SK-N-SH (cell line): Measurements from ENCODE around the gene EPB41L1. TPM values are rescaled to one million over a fixed set of nuclear protein-coding genes. Genes with fewer than 3 reads are reported as not detected.

Source experiments
- CTCF ChIA-PET: fragments of 300-600, 350-600 bp; formaldehyde crosslinking; extraction: SDS; loops from one replicate; lab custom pipeline; 2021; lab: Yijun Ruan, JAX
- POLR2A ChIA-PET: fragments of 350-600 bp; sonication (Branson Sonifier 250); formaldehyde crosslinking; extraction: SDS; loops from one replicate; lab custom pipeline; 2020; ENCODE audit warnings: antibody characterized with exemption, inconsistent platforms; lab: Yijun Ruan, JAX
- DNase-seq: peaks from one replicate; pipeline ENCODE4 v3.0.0; 2012
- H2AFZ ChIP-seq: fragments of 200-600 bp; sonication (generic); 2 replicates; pipeline ENCODE4 v1.8.1; 2016; ENCODE audit warnings: antibody characterized with exemption, mild to moderate bottlenecking, low read depth
- H3F3A ChIP-seq: fragments of 200-600 bp; sonication (generic); replicated peaks from 2 replicates; pipeline ENCODE3; 2016; ENCODE audit warnings: antibody characterized with exemption, mild to moderate bottlenecking; ENCODE audit not compliant: insufficient read depth
- H3K27ac ChIP-seq, 2 experiments: fragments of 200-500 bp in 1 of 2; fragments of 200-600 bp in 1 of 2; sonication (Bioruptor generic) in 1 of 2; sonication (generic), shearing (Covaris generic) in 1 of 2; 2 replicates each; pipeline versions ENCODE4 v1.5.1 to v1.6.1; 2014 to 2016; ENCODE audit warnings: low read depth in 2 of 2, inconsistent platforms in 1 of 2, low read length in 1 of 2, mild to moderate bottlenecking in 1 of 2, mixed read lengths in 1 of 2
- H3K27me3 ChIP-seq: fragments of 200-600 bp; sonication (generic), shearing (Covaris generic); 2 replicates; pipeline ENCODE4 v1.6.1; 2016; ENCODE audit warnings: mixed run types; ENCODE audit not compliant: insufficient read depth
- H3K36me3 ChIP-seq, 2 experiments: fragments of 200-500 bp in 1 of 2; fragments of 200-600 bp in 1 of 2; sonication (Bioruptor generic) in 1 of 2; sonication (generic) in 1 of 2; replicated peaks in 1 of 2; 2 replicates each; pipeline versions ENCODE3 to v1.5.1; 2014 to 2016; ENCODE audit warnings: low read length in 1 of 2, mild to moderate bottlenecking in 1 of 2; ENCODE audit not compliant: insufficient read depth in 2 of 2, control insufficient read depth in 1 of 2
- H3K4me1 ChIP-seq, 2 experiments: fragments of 200-500 bp in 1 of 2; fragments of 200-600 bp in 1 of 2; sonication (Bioruptor generic) in 1 of 2; sonication (generic), shearing (Covaris generic) in 1 of 2; 2 replicates each; pipeline versions ENCODE4 v1.5.1 to v1.6.1; 2014 to 2016; ENCODE audit warnings: low read depth in 1 of 2, low read length in 1 of 2, mixed run types in 1 of 2; ENCODE audit not compliant: insufficient read depth in 2 of 2, control insufficient read depth in 1 of 2
- H3K4me2 ChIP-seq: fragments of 200-600 bp; sonication (generic), shearing (Covaris generic); 2 replicates; pipeline ENCODE4 v1.6.1; 2017; ENCODE audit warnings: mixed run types
- H3K4me3 ChIP-seq, 2 experiments: fragments of 200-500 bp in 1 of 2; fragments of 200-600 bp in 1 of 2; sonication (Bioruptor generic) in 1 of 2; sonication (generic), shearing (Covaris generic) in 1 of 2; 2 replicates each; pipeline versions ENCODE4 v1.5.1 to v1.8.1; 2014 to 2016; ENCODE audit warnings: low read depth in 2 of 2, inconsistent platforms in 1 of 2, low read length in 1 of 2, mild to moderate bottlenecking in 1 of 2, mixed read lengths in 1 of 2, moderate library complexity in 1 of 2
- H3K79me2 ChIP-seq: fragments of 200-600 bp; sonication (generic); 2 replicates; pipeline ENCODE4 v1.8.1; 2017; ENCODE audit warnings: mild to moderate bottlenecking; ENCODE audit not compliant: insufficient read depth
- H3K9ac ChIP-seq: fragments of 200-600 bp; sonication (generic); 2 replicates; pipeline ENCODE4 v1.6.1; 2017; ENCODE audit warnings: mixed run types
- H3K9me2 ChIP-seq: fragments of 200-600 bp; sonication (generic); 2 replicates; pipeline ENCODE4 v1.6.1; 2017; ENCODE audit warnings: mixed run types
- H3K9me3 ChIP-seq: fragments of 200-600 bp; sonication (generic); 2 replicates; pipeline ENCODE4 v1.6.1; 2017; ENCODE audit warnings: mixed run types, mild to moderate bottlenecking, moderate library complexity
- H4K20me1 ChIP-seq: fragments of 200-600 bp; sonication (generic); 2 replicates; pipeline ENCODE4 v1.6.1; 2017; ENCODE audit warnings: mild to moderate bottlenecking, mixed run types; ENCODE audit not compliant: insufficient read depth
- CHD2 ChIP-seq: fragments of 150-350 bp; IDR thresholded peaks from 2 replicates; pipeline ENCODE4 v1.6.1; 2018; ENCODE audit warnings: low read length; ENCODE audit not compliant: partially characterized antibody
- ELF1 ChIP-seq: IDR thresholded peaks from 2 replicates; pipeline ENCODE4 v1.4.0; 2012
- EZH2phosphoT487 ChIP-seq: fragments of 200-600 bp; sonication (generic); IDR thresholded peaks from 2 replicates; pipeline ENCODE4 v1.6.1; 2017; ENCODE audit warnings: low read depth, mixed run types, mild to moderate bottlenecking, antibody characterized with exemption, moderate library complexity, borderline replicate concordance
- FOXJ3 ChIP-seq: sonication (generic); formaldehyde crosslinking; IDR thresholded peaks from 2 replicates; pipeline ENCODE4 v1.5.1; 2020; ENCODE audit warnings: mild to moderate bottlenecking, missing genetic modification reagents
- FOXM1 ChIP-seq: IDR thresholded peaks from 2 replicates; pipeline ENCODE4 v1.4.0; 2012; ENCODE audit warnings: low read depth, mild to moderate bottlenecking
- GABPA ChIP-seq: IDR thresholded peaks from 2 replicates; pipeline ENCODE4 v1.4.0; 2012; ENCODE audit warnings: low read depth, mild to moderate bottlenecking
- GATA2 ChIP-seq: sonication (generic); formaldehyde crosslinking; IDR thresholded peaks from 2 replicates; pipeline ENCODE4 v1.5.0; 2020; ENCODE audit warnings: mild to moderate bottlenecking, missing genetic modification reagents
- MEF2A ChIP-seq: IDR thresholded peaks from 2 replicates; pipeline ENCODE4 v1.4.0; 2012; ENCODE audit warnings: low read depth, borderline replicate concordance
- MXI1 ChIP-seq: IDR thresholded peaks from 2 replicates; pipeline ENCODE4 v1.6.1; 2012; ENCODE audit warnings: mild to moderate bottlenecking, low read depth, low read length, improper control_type of control experiment
- POLR2AphosphoS5 ChIP-seq: IDR thresholded peaks from 2 replicates; pipeline ENCODE4 v1.6.1; 2012; ENCODE audit warnings: low read depth, low read length
- RCOR1 ChIP-seq: fragments of 150-350 bp; IDR thresholded peaks from 2 replicates; pipeline ENCODE4 v1.6.1; 2017; ENCODE audit warnings: antibody characterized with exemption, low read length
- RFX5 ChIP-seq: IDR thresholded peaks from 2 replicates; pipeline ENCODE4 v1.6.1; 2012; ENCODE audit warnings: mild to moderate bottlenecking, improper control_type of control experiment, low read length
- RXRA ChIP-seq: IDR thresholded peaks from 2 replicates; pipeline ENCODE4 v1.4.0; 2012; ENCODE audit warnings: low read depth, mild to moderate bottlenecking, borderline replicate concordance
- WGBS: methylation state at CpG from one replicate; pipeline ENCODE4 v1.1.6; 2017; ENCODE audit warnings: low lambda C conversion rate; 5-methylcytosine and 5-hydroxymethylcytosine counted together
- polyA plus RNA-seq, 3 experiments: library from polyadenylated mRNA; depleted of rRNA; stranded (reverse); fragments of >200 nt; gene quantifications; 2 replicates each; pipeline ENCODE4 v1.2.3, GENCODE V29; 2012
- TF ChIP-seq, protein P1 (sequence below): IDR thresholded peaks from 2 replicates; pipeline ENCODE4 v1.6.1; 2012; ENCODE audit warnings: mild to moderate bottlenecking, low read depth, low read length, moderate library complexity
- TF ChIP-seq, protein P2 (sequence below): fragments of 150-350 bp; IDR thresholded peaks from 2 replicates; pipeline ENCODE4 v1.6.1; 2017; ENCODE audit warnings: antibody characterized with exemption, low read length, low read depth, borderline replicate concordance
- TF ChIP-seq, protein P3 (sequence below): fragments of 150-350 bp; IDR thresholded peaks from 2 replicates; pipeline ENCODE4 v1.6.1; 2016; ENCODE audit warnings: mild to moderate bottlenecking, low read depth, low read length
- TF ChIP-seq, protein P4 (sequence below): IDR thresholded peaks from 2 replicates; pipeline ENCODE4 v1.4.0; 2012; ENCODE audit warnings: low read depth, borderline replicate concordance
- TF ChIP-seq, protein P5 (sequence below): fragments of 200-600 bp; sonication (generic); IDR thresholded peaks from 2 replicates; pipeline ENCODE4 v1.6.1; 2017; ENCODE audit warnings: antibody characterized with exemption, mild to moderate bottlenecking, moderate library complexity

EPB41L1 gene
- polyA plus RNA-seq, 1 of the 3 experiments (the other 2 are of a cell fraction) = 26.1 TPM

DNA sequence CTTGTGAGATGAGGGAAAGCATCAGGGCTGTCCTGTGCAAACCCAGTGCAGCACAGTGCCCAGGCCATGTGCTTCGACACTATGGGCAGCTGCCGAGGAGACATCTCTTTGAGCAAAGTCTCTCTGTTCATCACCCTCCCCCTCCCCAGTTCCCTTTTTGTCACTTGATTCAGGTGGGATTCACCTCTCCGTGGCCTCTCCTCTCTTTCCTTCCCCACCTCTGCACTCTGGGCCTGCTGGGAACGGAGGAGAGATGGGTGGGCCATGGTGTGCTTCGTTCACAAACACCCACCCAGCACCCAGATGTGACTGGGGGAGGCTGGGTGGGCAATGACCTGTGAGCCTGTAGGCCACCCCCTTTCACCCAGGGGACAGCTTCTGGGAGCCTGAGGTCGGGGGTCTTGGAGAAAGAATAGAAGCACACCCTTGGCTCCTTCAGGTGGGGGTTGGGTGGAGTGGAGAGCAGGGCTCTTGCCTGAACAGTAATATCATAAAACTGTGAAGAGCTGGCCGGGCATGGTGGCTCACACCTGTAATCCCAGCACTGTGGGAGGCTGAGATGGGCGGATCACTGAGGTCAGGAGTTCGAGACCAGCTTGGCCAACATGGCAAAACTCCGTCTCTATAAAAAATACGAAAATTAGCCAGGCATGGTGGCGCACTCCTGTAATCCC is 118.1 kb downstream of the EPB41L1 start:
- H3K9me2 ChIP-seq = no peaks in the 10 kb centered on the region
- H3F3A ChIP-seq = no peaks in the 10 kb centered on the region
- H3K9ac ChIP-seq = no peak overlapping the region
- H3K4me2 ChIP-seq = no peak overlapping the region
- ChIA-PET CTCF (interaction anchor here (1.0 to 11.3 kb wide), 13 partner anchors 13 to 170 kb away, joined by 3 to 94 read pairs (median 5); no protein-coding TSS in a partner anchor), POLR2A (no interaction called here)
- H2AFZ ChIP-seq = no peak overlapping the region
- DNase-seq = no peak
- peaks cover 0 to 23% of the 10 kb centered on the region in 2 experiments; a peak in 1 of 4 replicates for H3K4me1 ChIP-seq
- no peak for TF ChIP-seq RFX5
- no peak for TF ChIP-seq GATA2
- no peak for TF ChIP-seq ELF1
- no peak for TF ChIP-seq FOXM1
- TF ChIP-seq MXI1 = no peak
- no peak for TF ChIP-seq MEF2A
- no peak for TF ChIP-seq RXRA
- TF ChIP-seq POLR2AphosphoS5 = no peak
- TF ChIP-seq, protein P1, sequence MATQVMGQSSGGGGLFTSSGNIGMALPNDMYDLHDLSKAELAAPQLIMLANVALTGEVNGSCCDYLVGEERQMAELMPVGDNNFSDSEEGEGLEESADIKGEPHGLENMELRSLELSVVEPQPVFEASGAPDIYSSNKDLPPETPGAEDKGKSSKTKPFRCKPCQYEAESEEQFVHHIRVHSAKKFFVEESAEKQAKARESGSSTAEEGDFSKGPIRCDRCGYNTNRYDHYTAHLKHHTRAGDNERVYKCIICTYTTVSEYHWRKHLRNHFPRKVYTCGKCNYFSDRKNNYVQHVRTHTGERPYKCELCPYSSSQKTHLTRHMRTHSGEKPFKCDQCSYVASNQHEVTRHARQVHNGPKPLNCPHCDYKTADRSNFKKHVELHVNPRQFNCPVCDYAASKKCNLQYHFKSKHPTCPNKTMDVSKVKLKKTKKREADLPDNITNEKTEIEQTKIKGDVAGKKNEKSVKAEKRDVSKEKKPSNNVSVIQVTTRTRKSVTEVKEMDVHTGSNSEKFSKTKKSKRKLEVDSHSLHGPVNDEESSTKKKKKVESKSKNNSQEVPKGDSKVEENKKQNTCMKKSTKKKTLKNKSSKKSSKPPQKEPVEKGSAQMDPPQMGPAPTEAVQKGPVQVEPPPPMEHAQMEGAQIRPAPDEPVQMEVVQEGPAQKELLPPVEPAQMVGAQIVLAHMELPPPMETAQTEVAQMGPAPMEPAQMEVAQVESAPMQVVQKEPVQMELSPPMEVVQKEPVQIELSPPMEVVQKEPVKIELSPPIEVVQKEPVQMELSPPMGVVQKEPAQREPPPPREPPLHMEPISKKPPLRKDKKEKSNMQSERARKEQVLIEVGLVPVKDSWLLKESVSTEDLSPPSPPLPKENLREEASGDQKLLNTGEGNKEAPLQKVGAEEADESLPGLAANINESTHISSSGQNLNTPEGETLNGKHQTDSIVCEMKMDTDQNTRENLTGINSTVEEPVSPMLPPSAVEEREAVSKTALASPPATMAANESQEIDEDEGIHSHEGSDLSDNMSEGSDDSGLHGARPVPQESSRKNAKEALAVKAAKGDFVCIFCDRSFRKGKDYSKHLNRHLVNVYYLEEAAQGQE = no peak
- no peak for TF ChIP-seq FOXJ3 (CRISPR knock-in tag)
- TF ChIP-seq, protein P2, sequence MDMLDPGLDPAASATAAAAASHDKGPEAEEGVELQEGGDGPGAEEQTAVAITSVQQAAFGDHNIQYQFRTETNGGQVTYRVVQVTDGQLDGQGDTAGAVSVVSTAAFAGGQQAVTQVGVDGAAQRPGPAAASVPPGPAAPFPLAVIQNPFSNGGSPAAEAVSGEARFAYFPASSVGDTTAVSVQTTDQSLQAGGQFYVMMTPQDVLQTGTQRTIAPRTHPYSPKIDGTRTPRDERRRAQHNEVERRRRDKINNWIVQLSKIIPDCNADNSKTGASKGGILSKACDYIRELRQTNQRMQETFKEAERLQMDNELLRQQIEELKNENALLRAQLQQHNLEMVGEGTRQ = no peak
- no peak for TF ChIP-seq CHD2
- TF ChIP-seq GABPA = no peak
- TF ChIP-seq, protein P3, sequence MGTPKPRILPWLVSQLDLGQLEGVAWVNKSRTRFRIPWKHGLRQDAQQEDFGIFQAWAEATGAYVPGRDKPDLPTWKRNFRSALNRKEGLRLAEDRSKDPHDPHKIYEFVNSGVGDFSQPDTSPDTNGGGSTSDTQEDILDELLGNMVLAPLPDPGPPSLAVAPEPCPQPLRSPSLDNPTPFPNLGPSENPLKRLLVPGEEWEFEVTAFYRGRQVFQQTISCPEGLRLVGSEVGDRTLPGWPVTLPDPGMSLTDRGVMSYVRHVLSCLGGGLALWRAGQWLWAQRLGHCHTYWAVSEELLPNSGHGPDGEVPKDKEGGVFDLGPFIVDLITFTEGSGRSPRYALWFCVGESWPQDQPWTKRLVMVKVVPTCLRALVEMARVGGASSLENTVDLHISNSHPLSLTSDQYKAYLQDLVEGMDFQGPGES = no peak
- no peak for TF ChIP-seq RCOR1
- TF ChIP-seq EZH2phosphoT487 = no peak
- TF ChIP-seq, protein P4, sequence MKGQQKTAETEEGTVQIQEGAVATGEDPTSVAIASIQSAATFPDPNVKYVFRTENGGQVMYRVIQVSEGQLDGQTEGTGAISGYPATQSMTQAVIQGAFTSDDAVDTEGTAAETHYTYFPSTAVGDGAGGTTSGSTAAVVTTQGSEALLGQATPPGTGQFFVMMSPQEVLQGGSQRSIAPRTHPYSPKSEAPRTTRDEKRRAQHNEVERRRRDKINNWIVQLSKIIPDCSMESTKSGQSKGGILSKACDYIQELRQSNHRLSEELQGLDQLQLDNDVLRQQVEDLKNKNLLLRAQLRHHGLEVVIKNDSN = no peak
- TF ChIP-seq, protein P5, sequence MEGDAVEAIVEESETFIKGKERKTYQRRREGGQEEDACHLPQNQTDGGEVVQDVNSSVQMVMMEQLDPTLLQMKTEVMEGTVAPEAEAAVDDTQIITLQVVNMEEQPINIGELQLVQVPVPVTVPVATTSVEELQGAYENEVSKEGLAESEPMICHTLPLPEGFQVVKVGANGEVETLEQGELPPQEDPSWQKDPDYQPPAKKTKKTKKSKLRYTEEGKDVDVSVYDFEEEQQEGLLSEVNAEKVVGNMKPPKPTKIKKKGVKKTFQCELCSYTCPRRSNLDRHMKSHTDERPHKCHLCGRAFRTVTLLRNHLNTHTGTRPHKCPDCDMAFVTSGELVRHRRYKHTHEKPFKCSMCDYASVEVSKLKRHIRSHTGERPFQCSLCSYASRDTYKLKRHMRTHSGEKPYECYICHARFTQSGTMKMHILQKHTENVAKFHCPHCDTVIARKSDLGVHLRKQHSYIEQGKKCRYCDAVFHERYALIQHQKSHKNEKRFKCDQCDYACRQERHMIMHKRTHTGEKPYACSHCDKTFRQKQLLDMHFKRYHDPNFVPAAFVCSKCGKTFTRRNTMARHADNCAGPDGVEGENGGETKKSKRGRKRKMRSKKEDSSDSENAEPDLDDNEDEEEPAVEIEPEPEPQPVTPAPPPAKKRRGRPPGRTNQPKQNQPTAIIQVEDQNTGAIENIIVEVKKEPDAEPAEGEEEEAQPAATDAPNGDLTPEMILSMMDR = no peak
- H3K36me3 ChIP-seq = no peaks in the 10 kb centered on the region
- 63% methylated on average over 12 of the region's 12 CpGs for WGBS
- no peaks in the 10 kb centered on the region for H4K20me1 ChIP-seq
- H3K27ac ChIP-seq = no peak overlapping the region
- H3K79me2 ChIP-seq = no peaks in the 10 kb centered on the region
- no peak overlapping the region for H3K4me3 ChIP-seq
- no peaks in the 10 kb centered on the region; the same call in 1 of the 2 replicates for H3K27me3 ChIP-seq
- no peaks in the 10 kb centered on the region for H3K9me3 ChIP-seq
